Stomach (tissue), 4 donors: ENCODE results near the gene DHX8.

Experiments used
- EP300 ChIP-seq: sonication (generic); formaldehyde crosslinking; IDR thresholded peaks from one replicate; pipeline ENCODE4 v1.6.1; 2017; ENCODE audit warnings: antibody characterized with exemption
- POLR2AphosphoS5 ChIP-seq, 3 donors: sonication (generic); formaldehyde crosslinking; IDR thresholded peaks; one replicate each; pipeline ENCODE4 v1.6.1; 2016; ENCODE audit warnings: antibody characterized with exemption in 3 of 3

GRCh38 chr17:43467981-43468581 lies 15.7 kb upstream of the DHX8 start:
- TF ChIP-seq EP300 (no peak), POLR2AphosphoS5 (IDR thresholded peaks at IDR 0.05) (no peak)
